Activated CD4-positive, alpha-beta T cell treated with anti-CD3 and anti-CD28 coated beads, Interleukin-2, amount 50 U/mL, for 24 hours (primary cell): ENCODE results near the gene PLCL2.

Experiments
- DNase-seq, 2 donors: peaks; one replicate each; pipeline ENCODE4 v3.0.0-alpha.2; 2020; ENCODE audit warnings: low read depth in 1 of 2, low spot score in 1 of 2

PLCL2 gene

GRCh38 chr3:16913264-16913580, 28.5 kb downstream of the PLCL2 start:
- DNase-seq, result no peak

- DNase-seq, result no peak
These were observed 32.1 kb downstream of the PLCL2 start for GRCh38 chr3:16916840-16917239.

- DNase-seq, result no peak
These were observed 32.6 kb downstream of the PLCL2 start for GRCh38 chr3:16917256-16917935.

- no peak for DNase-seq
These were observed 33.4 kb downstream of the PLCL2 start for GRCh38 chr3:16917980-16918682.

GRCh38 chr3:16918683-16919025, 33.9 kb downstream of the PLCL2 start:
- no peak for DNase-seq

GRCh38 chr3:16923112-16923511, 38.4 kb downstream of the PLCL2 start:
- no peak for DNase-seq

- DNase-seq, result no peak
These were observed 42.7 kb downstream of the PLCL2 start for GRCh38 chr3:16927485-16927884.

- no peak for DNase-seq
These were observed 43.8 kb downstream of the PLCL2 start for GRCh38 chr3:16928386-16929132.

GRCh38 chr3:16929311-16929710, 44.6 kb downstream of the PLCL2 start:
- DNase-seq, result no peak

GRCh38 chr3:16932877-16933276, 48.1 kb downstream of the PLCL2 start:
- no peak for DNase-seq

GRCh38 chr3:16935781-16936180, 51.0 kb downstream of the PLCL2 start:
- no peak for DNase-seq

GRCh38 chr3:16936233-16936632, 51.5 kb downstream of the PLCL2 start:
- DNase-seq, result no peak

- no peak for DNase-seq
These were observed 52.0 kb downstream of the PLCL2 start for GRCh38 chr3:16936676-16937230.

- DNase-seq, result no peak
These were observed 52.6 kb downstream of the PLCL2 start for GRCh38 chr3:16937326-16937845.

- no peak for DNase-seq
These were observed 56.3 kb downstream of the PLCL2 start for GRCh38 chr3:16940769-16941700.

- no peak for DNase-seq
These were observed 58.2 kb downstream of the PLCL2 start for GRCh38 chr3:16942955-16943354.

GRCh38 chr3:16943857-16944256, 59.1 kb downstream of the PLCL2 start:
- no peak for DNase-seq

- no peak for DNase-seq
These were observed 59.6 kb downstream of the PLCL2 start for GRCh38 chr3:16944356-16944755.

GRCh38 chr3:16945330-16945729, 60.6 kb downstream of the PLCL2 start:
- DNase-seq, result no peak

GRCh38 chr3:16950282-16950681, 65.5 kb downstream of the PLCL2 start:
- DNase-seq, result no peak

GRCh38 chr3:16950845-16951244, 66.1 kb downstream of the PLCL2 start:
- no peak for DNase-seq
